Fibroblast of peridontal ligament (primary cell): ENCODE results near the gene GALNS.
A peak's percentile ranks its signal among the peaks of the same experiment; 100 is the strongest.

Source experiments
- DNase-seq: peaks from one replicate; pipeline ENCODE4 v3.0.0-alpha.2; 2010; ENCODE audit errors: extremely low read depth

GALNS gene

DNA sequence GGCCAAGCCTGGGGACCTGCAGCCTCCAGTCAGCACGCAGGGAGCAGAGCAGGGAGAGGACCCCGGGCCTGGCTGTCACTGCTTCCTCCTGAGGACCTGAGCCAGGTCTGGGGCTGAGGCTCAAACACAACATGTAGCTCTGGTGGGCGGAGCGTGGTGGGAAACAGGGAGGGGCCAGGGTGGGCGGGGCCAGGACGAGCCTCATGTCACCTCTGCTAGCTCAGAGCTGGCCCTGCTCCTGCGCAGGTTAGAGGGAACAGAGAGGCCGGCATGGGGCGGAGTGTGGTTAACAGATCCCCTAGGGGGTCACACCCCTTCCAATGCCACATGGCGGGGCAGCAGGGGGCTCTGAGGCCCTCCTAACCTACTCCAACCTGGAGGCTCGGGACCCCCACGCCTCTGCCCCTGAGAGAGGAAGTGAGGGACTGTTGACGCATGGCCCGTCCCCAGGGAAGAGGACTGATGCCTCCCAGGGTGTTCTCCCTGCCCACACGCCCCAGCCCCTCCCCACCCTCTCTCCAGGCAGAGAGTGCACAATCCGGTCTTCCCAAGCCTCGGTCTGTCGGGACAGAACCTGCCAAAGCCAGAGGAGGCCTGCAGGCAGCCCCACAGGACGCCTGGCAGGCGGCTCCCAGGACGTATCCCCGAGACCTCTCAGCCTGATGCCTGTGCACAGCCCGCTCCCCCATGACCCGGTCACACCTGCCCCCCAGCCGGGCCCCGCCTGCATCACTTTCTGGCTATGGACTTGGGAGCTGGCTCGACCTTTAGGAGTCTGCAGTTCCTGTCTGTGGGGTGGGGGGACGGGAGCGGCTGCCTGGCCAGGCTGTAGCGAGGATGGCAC is 86.9 kb downstream of the GALNS start:
- DNase-seq: no peak

DNA sequence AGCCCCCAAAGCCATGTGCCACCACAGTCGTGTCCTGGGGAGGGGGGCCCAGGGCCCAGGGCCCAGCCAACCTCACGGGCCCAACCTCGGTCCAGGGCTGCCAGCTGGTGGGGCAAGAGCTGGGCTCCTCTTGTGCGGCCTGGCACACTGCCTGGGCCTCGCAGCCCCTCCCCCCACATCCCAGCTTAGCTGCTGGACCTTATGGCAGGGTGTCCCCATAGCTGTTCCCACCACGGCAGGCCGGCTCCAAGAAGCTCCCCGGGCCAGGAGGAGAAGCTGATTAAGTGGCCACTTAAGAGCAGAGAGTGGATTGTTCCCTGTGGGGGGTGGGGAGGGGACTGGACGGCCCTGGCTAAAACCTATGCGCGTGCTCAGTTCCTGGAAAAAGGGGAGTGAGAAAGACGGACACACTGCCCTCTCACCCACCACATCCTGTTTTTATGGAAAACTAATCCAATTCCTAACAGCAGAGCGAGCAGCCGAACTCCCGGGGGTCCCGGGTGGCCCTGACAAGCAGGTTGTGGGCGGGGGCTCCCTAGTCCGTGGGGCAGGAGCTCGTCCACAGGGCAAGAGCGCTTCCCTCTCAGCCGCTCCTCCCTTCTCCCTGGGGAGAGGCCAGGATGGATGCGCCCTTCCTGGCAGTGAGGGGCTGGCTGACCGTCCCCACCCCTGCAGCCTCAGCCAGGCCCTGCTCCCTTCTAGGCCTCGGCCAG is 88.5 kb downstream of the GALNS start:
- DNase-seq: peak; percentile 71

DNA sequence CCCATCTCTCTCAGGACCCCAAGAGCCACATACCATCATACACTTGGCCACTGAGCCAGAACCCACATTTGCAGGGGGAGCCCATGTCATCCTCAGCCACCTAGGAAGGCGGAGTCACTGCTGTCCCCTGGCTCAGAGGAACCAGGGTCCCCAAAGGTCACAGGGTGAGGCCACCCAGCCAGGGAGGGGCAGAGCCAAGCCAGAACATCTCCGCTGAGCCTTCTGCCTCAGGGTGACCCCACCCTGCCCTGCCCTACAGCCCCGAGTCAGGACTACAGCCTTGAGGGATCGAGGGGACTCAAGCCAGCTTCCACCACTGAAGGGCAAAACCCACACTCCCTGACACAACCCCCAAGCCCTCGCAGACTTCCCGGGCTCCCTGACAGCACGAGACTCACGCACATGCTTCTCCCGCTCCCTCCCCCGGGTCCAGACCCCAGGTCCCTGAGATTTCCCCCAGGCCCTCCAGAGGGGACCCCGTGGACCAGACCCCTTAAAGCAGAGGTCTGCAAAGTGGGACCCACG is 89.1 kb downstream of the GALNS start:
- DNase-seq: no peak

DNA sequence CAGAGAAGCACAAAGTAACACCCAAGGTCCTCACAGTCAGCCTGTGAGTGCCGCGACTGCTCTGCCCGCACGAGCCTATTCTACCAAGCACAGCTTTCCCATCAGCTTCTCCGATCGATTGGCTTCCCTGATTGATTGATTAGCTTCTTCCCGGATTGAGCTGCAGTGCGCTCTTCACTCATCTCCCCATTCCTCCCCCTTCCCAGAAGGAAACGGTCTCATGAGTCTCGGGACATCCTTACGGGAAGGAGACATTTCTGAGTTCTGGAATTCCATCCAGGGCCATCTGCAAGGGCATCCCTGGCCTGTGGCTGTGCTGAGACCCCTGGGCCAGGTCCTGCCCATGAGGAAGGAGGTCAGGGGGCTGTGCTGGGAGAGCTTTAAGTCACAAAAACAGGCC is 89.8 kb downstream of the GALNS start:
- DNase-seq: no peak

DNA sequence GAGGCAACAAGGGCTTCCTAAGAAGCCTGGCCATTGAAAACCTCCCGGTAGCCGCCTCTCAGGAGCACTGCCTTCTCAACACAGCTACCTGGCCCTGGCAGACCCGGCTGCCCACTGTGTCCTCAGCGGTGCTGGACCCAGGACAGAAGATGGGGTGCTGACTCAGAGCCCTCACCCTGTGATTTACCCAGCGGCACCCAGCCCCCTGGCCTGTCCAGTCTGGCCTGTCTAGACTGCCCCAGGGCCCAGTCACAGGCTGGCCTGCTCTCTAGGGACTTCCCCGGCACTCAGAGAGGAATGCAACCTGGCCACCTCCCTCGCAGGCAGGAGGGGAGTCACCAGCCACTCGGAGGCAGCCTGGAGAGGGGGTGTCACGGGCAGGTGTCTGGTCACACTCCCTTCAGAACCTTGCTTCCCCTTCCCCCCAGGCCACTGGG is 91.8 kb downstream of the GALNS start:
- DNase-seq: no peak

DNA sequence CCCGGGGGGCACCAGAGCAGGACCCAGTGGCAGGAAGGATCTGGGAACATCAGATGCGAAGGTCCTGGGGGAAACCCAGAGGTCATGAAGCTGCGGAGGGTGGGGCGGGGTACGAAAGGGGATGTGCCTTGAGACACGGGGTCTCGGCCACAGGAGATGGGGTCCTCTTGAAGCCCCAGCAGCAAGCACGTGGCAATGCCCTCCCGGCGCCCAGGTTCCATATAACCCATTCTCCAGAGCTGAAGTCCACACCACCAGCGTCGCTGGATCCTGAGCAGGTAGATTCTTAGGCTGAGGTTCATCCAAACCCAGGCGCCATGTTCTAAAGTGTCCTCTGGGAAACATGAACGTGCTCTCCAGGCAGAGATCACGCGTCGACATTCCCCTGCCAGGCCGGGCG is 92.7 kb downstream of the GALNS start:
- no peak for DNase-seq
